MM.1S (cell line): ENCODE data around the gene HGS.

Experiments
- EZH2 ChIP-seq: fragments of 300-600 bp; sonication (generic); optimal IDR thresholded peaks from 2 replicates; pipeline ENCODE3; 2017; ENCODE audit warnings: low read depth, mild to moderate bottlenecking, antibody characterized with exemption, low read length, mixed read lengths
- EZH2phosphoT487 ChIP-seq: fragments of 300-600 bp; sonication (generic); IDR thresholded peaks from 2 replicates; pipeline ENCODE4 v1.6.1; 2018; ENCODE audit warnings: antibody characterized with exemption, low read length
- TF ChIP-seq, protein P1 (sequence below): fragments of 300-600 bp; sonication (generic); IDR thresholded peaks from 2 replicates; pipeline ENCODE4 v1.5.1; 2016; ENCODE audit warnings: antibody characterized with exemption, low read length, mixed read lengths

DNA sequence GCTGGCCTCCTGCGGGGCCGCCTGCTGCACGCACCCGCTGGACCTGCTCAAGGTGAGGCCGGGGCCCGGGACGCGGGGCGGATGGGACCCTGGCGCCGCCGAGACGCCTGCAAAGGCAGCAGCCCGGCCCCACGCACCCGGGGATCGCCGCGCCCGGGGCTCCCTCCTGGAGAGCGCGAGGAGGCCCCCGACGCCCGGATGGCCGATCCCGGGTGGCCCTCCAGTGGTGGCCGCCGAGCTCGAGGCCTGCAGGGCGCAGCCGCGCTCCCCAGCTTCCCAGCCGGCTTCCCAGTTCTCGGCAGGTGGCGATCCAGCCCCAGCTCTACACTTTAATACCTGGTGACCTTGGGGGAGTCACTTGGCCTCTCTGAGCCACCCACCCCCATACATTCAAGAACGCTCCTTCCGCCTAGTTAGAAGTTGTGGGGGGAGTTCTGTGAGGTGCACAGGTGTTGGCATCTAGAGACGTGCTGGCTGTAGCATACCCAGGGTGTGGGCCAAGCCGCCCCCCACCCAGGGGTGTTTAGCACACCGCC lies 28.7 kb downstream of the HGS start:
- no peak for TF ChIP-seq EZH2phosphoT487
- TF ChIP-seq, protein P1, sequence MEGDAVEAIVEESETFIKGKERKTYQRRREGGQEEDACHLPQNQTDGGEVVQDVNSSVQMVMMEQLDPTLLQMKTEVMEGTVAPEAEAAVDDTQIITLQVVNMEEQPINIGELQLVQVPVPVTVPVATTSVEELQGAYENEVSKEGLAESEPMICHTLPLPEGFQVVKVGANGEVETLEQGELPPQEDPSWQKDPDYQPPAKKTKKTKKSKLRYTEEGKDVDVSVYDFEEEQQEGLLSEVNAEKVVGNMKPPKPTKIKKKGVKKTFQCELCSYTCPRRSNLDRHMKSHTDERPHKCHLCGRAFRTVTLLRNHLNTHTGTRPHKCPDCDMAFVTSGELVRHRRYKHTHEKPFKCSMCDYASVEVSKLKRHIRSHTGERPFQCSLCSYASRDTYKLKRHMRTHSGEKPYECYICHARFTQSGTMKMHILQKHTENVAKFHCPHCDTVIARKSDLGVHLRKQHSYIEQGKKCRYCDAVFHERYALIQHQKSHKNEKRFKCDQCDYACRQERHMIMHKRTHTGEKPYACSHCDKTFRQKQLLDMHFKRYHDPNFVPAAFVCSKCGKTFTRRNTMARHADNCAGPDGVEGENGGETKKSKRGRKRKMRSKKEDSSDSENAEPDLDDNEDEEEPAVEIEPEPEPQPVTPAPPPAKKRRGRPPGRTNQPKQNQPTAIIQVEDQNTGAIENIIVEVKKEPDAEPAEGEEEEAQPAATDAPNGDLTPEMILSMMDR = peak; percentile 20; the same call in 1 of the 2 replicates
- no peak for TF ChIP-seq EZH2
